ENCODE measurements around the gene PELO. TPM values are rescaled to one million over a fixed set of nuclear protein-coding genes. Genes with fewer than 3 reads are reported as not detected.
"Not testable (repeated sequence)": the region's sequence is repeated elsewhere in the genome, so short reads cannot be mapped to it uniquely, and the experiment has no call there.

The PELO gene
- polyA plus RNA-seq, 12 donors: 9.0 to 14.3 (median 13.3) TPM; not detected in 1

GRCh38 chr5:52799983-52800393 is 12.3 kb downstream of the PELO start:
- DNase-seq: peak; percentile 96

- peak; percentile 60 for DNase-seq
Observed at GRCh38 chr5:52800394-52801213, 12.9 kb downstream of the PELO start.

GRCh38 chr5:52801329-52801728 is 13.6 kb downstream of the PELO start:
- no peak for DNase-seq

- DNase-seq: no peak
Observed at GRCh38 chr5:52802272-52802973, 14.7 kb downstream of the PELO start.

GRCh38 chr5:52802974-52803336 is 15.2 kb downstream of the PELO start:
- DNase-seq: no peak

- no peak for DNase-seq
Observed at GRCh38 chr5:52804387-52804791, 16.7 kb downstream of the PELO start.

- no peak for DNase-seq
Observed at GRCh38 chr5:52804981-52805380, 17.3 kb downstream of the PELO start.

GRCh38 chr5:52805615-52806014 is 17.9 kb downstream of the PELO start:
- DNase-seq: no peak

- DNase-seq: no peak
Observed at GRCh38 chr5:52807037-52807436, 19.3 kb downstream of the PELO start.

- no peak for DNase-seq
Observed at GRCh38 chr5:52807723-52808122, 20.0 kb downstream of the PELO start.

- DNase-seq: no peak
Observed at GRCh38 chr5:52808316-52808901, 20.7 kb downstream of the PELO start.

GRCh38 chr5:52809884-52810283 is 22.2 kb downstream of the PELO start:
- DNase-seq: no peak

- no peak for DNase-seq
Observed at GRCh38 chr5:52810426-52810825, 22.7 kb downstream of the PELO start.

- DNase-seq: no peak
Observed at GRCh38 chr5:52811067-52811749, 23.5 kb downstream of the PELO start.

GRCh38 chr5:52814352-52815148 is 26.8 kb downstream of the PELO start:
- no peak for DNase-seq

GRCh38 chr5:52817818-52818217 is 30.1 kb downstream of the PELO start:
- DNase-seq: no peak

GRCh38 chr5:52818360-52818759 is 30.6 kb downstream of the PELO start:
- DNase-seq: no peak

GRCh38 chr5:52818807-52819206 is 31.1 kb downstream of the PELO start:
- not testable (repeated sequence) for DNase-seq

- DNase-seq: peak; percentile 38
Observed at GRCh38 chr5:52821901-52822300, 34.2 kb downstream of the PELO start.

- peak; percentile 66 for DNase-seq
Observed at GRCh38 chr5:52822437-52822836, 34.7 kb downstream of the PELO start.

GRCh38 chr5:52824827-52825226 is 37.1 kb downstream of the PELO start:
- DNase-seq: no peak
